Omental fat pad (tissue), 4 donors: ENCODE data around the gene WAPL. TPM values are rescaled to one million over a fixed set of nuclear protein-coding genes. Genes with fewer than 3 reads are reported as not detected.

Source experiments
- ATAC-seq: fragments of 150-250 bp; one replicate; pipeline ENCODE4 v1.9.1; 2016; ENCODE audit warnings: mild to moderate bottlenecking, moderate library complexity; ENCODE audit not compliant: low FRiP score
- DNase-seq: peaks from one replicate; pipeline ENCODE4 v3.0.0-alpha.2; 2019; ENCODE audit warnings: low spot score
- CTCF ChIP-seq, 3 donors: fragments of 450-650 bp; IDR thresholded peaks; one replicate each; pipeline ENCODE4 v1.5.1; 2016 to 2017; ENCODE audit warnings: antibody characterized with exemption in 3 of 3, mild to moderate bottlenecking in 3 of 3, moderate library complexity in 2 of 3
- total RNA-seq, 4 donors: library from RNA; depleted of rRNA; stranded (reverse); fragments of >200 nt; gene quantifications; one replicate each; pipeline ENCODE4 v1.1.0, GENCODE V29; 2016

WAPL gene
- total RNA-seq, 4 donors from 2014 or later = 29.8 to 61.5 (median 40.1) TPM

- no peak for TF ChIP-seq CTCF (IDR thresholded peaks at IDR 0.05)
Observed at GRCh38 chr10:86489960-86490612, 31.5 kb downstream of the WAPL start.

GRCh38 chr10:86489071-86489810 lies 32.4 kb downstream of the WAPL start:
- DNase-seq (no peak), ATAC-seq (no peak)
- no peak for TF ChIP-seq CTCF (IDR thresholded peaks at IDR 0.05)

More at GRCh38 chr10:86489960-86490612, 31.5 kb downstream of the WAPL start:
- ATAC-seq = no peak
- DNase-seq = no peak

- ATAC-seq (no peak), DNase-seq (no peak)
- TF ChIP-seq CTCF (IDR thresholded peaks at IDR 0.05) = no peak
Observed at GRCh38 chr10:86486856-86487255, 34.7 kb downstream of the WAPL start.

GRCh38 chr10:86483664-86484063 lies 37.9 kb downstream of the WAPL start:
- no peak for TF ChIP-seq CTCF (IDR thresholded peaks at IDR 0.05)
- DNase-seq = no peak
- ATAC-seq = no peak

- no peak for TF ChIP-seq CTCF (IDR thresholded peaks at IDR 0.05)
- ATAC-seq (no peak), DNase-seq (no peak)
Observed at GRCh38 chr10:86481761-86482160, 39.8 kb downstream of the WAPL start.

- DNase-seq (no peak), ATAC-seq (no peak)
- TF ChIP-seq CTCF (IDR thresholded peaks at IDR 0.05) = no peak
Observed at GRCh38 chr10:86480571-86480970, 41.0 kb downstream of the WAPL start.

- ATAC-seq = no peak
Observed at GRCh38 chr10:86472061-86472460, 49.5 kb downstream of the WAPL start.

More at GRCh38 chr10:86472061-86472460, 49.5 kb downstream of the WAPL start:
- no peak for DNase-seq
- no peak for TF ChIP-seq CTCF (IDR thresholded peaks at IDR 0.05)
